ENCODE measurements around the gene KIAA1217.

DNA sequence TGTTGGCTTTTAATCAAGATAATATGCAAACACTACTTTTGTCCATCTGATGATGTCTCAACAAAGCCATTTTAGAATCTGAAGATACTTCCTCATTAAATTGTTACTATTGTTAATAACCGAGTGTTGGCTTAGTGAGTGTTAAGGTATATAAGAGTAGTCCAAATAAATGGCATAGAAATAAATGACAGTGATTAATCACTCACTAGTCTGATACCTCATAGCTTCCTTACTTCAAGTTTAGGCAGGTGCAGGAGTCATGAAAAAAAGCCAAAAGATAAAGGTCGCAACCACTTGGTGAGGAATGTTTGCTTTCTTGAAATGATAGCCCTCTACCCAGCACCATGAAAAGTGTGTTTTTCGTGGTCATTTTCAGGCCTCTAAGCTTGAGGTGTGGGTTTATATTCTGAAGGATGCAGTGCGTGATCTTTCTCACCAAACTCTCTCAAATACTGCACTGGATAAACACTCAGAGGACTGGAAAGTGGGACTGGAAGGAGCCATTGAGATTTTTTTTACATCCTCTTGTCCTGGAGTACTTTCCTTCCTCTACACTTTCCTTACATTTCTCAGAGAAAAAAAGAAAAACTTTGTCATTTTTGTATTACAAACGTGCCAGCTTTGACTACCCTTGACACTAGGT lies 138.1 kb downstream of the KIAA1217 start:
- TF ChIP-seq CTCF (IDR thresholded peaks at IDR 0.05; ENCODE audit: insufficient read depth, low read length, poor library complexity, severe bottlenecking) (no peak), EZH2phosphoT487 (conservative IDR thresholded peaks at IDR 0.05; ENCODE audit: low read length) (no peak)
